GM20000 (cell line): ENCODE measurements around the gene CFAP100.

ENCODE experiments used
- DNase-seq: peaks from one replicate; pipeline ENCODE4 v3.0.0; 2012; ENCODE audit warnings: low spot score
- CTCF ChIP-seq: IDR thresholded peaks from 2 replicates; pipeline ENCODE4 v1.5.1; 2012; ENCODE audit warnings: mild to moderate bottlenecking, control low read depth; ENCODE audit errors: extremely low read depth, missing control alignments

The CFAP100 gene

GRCh38 chr3:126433496-126434263 lies 39.0 kb downstream of the CFAP100 start:
- no peak for DNase-seq
- TF ChIP-seq CTCF = no peak

GRCh38 chr3:126434264-126434590 lies 39.5 kb downstream of the CFAP100 start:
- DNase-seq = no peak
- TF ChIP-seq CTCF = no peak

- DNase-seq = no peak
- TF ChIP-seq CTCF = no peak
Observed at GRCh38 chr3:126434931-126435411, 40.3 kb downstream of the CFAP100 start.

GRCh38 chr3:126435456-126436315 lies 41.0 kb downstream of the CFAP100 start:
- TF ChIP-seq CTCF = no peak
- DNase-seq = no peak

- DNase-seq = no peak
- no peak for TF ChIP-seq CTCF
Observed at GRCh38 chr3:126436826-126437717, 42.4 kb downstream of the CFAP100 start.

GRCh38 chr3:126438186-126438585 lies 43.5 kb downstream of the CFAP100 start:
- no peak for DNase-seq
- TF ChIP-seq CTCF = no peak

GRCh38 chr3:126438746-126439145 lies 44.0 kb downstream of the CFAP100 start:
- TF ChIP-seq CTCF = no peak
- no peak for DNase-seq
